ENCODE measurements around the gene CHST3.
"Not testable (repeated sequence)": the region's sequence is repeated elsewhere in the genome, so short reads cannot be mapped to it uniquely, and the experiment has no call there.

CHST3 gene

DNA sequence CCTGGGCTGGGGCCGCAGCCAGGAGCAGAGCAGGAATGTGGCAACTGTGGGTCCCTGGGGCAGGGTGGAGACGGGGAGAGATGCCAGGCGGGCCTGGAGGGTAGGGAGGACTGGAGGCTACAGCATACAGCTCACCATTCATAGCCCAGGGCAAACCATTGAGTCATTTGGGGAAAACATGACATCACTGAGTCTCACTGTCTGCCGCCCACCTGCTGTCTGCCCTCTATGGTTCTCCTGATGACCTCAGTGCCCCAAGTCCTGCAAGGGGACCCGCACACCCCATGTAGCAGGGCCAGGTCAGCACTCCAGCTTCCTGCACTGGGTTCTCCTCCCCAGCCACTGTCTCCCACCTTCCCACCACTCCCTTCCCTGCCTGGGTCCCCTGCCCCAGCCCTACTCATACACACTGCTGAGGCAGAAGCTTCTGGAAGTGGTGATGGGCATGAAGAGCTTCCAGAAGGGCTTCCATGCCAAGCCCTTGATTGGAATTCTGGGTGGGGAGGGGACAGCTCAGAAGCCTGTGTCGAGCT lies 10.4 kb downstream of the CHST3 start:
- no peak for DNase-seq

DNA sequence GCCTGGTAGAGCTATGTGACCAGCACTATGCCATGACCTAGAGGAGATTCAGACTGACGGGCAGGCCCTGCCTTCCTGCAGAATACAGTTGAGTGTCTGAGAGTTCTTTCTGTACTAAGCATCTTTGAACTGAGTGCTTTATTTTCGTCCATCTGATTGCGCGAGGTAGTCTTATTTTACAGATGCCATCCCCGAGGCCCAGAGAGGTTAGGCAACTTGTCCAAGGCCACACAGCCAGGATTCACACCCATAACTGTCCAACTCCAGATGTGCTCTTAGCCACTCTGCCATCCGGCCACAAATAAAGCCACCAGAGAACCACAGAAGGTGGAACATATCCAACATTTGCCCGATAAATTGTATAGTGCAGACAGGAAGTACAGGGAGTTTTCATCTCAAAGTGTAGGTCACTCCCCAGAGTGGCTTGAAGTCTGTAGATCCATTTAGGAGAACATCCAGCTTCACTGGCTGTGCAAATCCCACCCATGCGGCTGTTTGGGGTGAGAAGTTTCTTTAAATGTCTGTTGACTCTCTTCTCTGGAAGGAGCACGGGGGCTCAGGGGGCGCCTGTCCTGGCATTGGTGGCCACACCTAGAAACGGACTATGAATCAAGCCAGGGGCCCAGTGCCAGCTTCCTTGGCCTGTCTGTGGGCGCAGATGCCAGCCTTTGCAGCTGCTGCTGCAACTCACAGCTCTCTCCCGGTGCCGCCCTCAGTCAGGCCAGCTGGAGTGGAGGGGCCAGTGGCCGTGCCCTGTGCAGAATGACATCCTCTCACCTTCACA lies 11.1 kb downstream of the CHST3 start:
- no peak for DNase-seq

DNA sequence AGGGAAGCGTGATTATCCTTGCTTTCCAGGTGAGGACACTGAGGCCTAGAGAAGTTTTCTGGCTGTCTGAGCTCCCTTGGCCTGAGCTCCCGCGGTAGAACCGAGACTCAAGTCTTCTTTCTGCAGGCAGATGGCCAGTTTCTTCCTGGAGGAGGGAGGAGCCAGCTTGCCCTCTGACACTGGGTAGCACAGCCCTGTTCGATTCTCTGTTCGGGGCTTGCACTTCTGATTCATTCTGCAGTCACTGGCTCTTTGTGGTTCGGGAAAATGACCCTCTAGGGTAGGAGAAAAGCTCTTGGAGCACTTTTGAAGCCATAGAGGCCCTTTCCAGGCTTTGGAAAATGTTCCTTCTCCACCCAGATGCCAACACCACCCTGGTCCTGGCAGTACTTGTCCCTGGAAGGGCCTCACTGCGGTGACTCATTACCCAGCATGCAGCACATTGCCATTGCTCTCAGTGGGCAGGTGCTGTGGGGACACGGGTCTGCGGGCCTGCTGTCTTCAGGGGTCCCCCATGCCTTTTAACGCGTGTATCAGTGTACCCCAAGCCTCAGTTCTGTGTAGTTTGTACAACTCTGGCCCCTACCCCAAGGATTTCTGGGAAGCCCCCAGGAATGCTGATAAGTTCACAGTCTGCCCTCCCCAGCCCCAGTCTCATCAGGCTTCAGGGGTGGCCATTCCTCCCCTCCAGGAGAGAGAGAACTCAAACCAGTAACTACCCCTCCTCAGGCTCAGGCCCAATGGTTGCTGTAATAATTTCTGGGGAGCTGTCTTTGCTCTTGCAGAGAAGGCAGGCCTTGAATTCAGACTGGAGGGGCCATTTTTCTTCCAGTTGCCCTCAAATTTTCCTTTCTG lies 11.9 kb downstream of the CHST3 start:
- DNase-seq, result peak; percentile 7

DNA sequence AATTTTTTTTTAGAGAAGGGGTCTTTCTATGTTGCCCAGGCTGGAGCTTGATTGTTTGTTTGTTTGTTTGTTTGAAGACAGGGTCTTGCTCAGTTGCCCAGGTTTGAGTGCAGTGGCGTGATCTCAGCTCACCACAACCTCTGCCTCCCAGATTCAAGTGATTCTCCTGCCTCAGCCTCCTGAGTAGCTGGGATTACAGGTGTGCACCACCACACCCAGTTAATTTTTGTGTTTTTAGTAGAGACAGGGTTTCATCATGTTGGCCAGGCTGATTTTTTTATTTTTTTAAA lies 13.4 kb downstream of the CHST3 start:
- not testable (repeated sequence) for DNase-seq

DNA sequence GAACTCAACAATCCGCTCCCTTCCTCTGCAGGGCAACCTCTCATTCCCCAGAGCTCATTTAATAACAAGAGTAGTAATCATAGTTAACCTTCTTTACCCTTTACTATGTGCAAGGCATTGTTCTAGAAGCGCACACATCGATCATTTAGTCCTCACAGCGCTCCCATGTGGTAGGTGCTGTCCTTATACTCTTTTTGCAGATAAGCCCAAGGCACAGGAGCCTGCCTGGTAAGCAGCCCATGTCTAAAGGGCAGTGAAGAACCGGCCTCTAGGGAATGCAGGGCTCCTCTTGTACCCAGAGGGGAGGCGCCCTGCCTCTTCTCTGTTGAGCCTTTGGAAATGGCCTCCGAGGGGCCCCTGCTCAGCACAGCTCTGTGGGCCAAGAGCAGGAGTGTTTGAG lies 14.3 kb downstream of the CHST3 start:
- peak; percentile 39 for DNase-seq

DNA sequence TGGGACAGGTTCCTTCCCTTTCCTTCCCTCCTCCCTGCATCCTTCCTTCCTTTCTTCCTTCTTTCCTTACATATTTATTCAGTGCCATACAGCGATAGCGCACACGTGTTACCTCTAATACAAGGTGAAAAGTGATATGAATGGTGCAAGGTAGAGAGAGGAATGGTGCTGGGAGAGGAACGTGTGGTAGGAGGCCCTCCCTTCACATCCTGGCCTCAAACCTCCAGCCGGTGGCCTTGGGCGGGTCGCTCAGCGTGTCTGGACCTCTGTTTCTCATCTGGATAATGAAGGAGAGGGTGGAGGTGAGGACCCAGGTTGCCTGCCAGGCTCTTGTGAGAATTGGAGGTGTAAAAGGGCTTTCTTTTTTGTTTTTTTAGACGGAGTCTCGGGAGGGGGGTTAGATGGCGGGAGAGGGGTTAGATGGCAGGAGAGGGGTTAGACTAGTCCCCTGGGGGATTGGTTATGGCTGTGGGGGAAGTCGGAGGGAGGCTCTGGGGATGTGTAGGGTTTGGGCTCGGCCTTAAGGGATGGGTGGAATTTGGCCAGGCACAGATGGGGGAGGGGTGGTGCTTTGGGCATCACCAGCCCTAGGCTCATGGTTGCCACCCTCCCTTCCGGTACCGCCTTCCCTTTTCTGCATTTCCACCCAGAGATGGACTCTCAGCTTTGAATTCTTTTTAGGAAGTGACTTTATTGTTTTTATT lies 14.9 kb downstream of the CHST3 start:
- no peak for DNase-seq

DNA sequence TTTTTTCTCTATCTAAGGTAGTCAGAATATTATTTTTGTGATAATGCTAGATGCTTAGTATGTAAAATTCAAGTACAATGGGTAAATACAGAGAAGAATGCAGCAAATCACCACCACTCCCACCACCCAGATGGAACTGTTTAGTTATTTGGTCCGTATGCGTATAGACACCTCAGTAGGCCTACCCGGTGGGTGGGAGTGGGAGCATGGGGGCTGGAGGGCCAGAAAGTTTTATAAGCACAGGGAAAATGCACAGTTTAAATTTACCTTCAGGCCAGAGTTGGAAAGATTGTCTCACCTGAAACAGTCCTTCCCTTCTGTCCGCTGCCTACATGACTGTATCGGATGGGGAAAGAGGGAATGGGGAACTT lies 15.5 kb downstream of the CHST3 start:
- DNase-seq, result no peak

DNA sequence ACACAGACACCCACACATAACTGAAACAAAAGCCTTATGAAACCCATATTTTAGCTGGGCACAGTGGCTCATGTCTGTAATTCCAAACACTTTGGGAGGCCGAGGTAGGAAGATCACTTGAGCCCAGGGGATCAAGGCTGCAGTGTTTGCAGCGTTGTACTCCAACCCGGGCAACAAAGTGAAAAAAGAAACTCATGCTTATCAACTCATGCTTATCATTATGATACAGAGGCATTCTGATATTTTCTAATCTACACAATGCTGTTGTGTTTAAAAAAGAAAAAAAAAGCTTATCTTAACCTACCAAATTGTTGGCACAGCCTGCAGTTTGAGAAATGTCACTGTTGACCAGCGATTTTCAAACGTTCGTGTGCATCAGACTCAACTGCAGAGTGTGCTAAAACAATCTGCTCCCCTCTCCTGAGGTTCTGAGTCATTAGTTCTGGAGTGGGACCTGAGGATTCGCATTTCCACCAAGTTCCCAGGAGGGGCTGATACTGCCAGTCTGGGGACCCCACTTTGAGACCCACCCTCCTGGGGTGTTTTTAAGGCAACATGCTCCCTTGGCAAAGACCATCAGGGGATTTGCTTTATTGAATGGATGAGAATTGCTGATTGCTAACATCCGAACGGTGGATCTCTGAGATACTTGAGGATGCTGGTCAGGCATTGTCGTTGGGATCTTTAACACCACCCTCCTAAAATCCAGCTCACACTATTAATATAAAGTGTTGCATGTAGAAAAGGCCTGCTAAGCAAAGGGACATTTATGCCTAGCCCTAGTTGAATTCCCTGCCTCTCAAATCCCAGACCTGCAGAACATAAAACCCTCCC lies 16.2 kb downstream of the CHST3 start:
- DNase-seq, result no peak

DNA sequence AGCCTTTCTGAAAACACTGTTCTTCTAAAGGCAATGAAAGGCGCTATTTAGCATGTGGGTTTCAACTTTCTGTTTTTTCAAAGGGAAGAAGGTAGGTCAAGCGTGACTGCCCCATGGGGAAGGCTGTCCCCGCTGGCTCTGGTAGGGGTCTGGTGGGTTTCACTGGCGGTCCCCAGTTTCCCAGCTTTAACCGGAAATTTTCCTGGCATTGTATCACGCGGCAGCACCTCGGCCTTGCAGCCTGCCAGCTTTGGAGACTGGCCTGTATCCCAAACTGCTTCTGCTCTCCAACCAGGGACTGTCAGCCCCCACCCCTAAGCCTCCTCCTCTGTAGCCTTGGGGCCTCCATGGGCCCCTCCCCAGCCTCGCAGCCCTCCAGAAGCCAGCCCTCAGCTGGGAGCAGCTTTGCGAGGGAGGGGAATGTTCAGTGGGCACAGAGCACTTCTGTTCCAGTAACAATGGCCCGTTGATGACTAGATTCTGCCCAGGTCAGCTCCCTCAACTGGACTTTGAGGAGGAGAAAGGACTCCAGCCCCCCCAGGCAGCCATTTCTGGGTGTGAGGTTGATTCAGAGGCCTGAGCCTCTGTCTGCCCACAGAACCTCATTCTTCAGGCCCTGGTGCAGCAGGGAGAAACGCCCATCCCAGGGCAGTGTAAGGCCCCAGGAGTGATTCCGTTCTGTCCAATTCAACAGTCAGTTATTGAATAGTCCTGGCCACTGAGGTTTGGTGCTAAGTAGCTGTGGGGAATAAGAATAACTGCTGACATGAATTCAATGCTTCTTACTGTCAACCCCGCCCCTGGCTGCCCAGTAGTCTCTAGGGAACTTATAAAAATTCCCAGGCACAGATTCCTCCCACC lies 17.1 kb downstream of the CHST3 start:
- peak; percentile 15 for DNase-seq

DNA sequence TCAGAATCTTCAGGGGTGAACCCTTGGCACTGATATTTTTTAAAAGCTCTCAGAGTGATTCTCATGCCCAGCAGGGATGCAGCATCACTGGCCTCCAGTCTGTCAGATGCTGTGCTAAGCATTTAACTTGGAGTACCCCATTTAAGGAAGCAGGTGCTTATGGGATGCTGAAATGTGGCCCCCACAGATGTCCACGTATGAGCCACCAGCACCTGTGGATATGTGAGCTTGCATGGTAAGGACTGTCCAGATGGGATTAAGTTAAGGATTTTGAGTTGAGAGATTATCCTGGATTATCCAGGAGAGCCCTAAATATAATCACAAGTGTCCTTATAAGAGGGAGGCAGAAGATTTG lies 17.7 kb downstream of the CHST3 start:
- peak; percentile 89 for DNase-seq

DNA sequence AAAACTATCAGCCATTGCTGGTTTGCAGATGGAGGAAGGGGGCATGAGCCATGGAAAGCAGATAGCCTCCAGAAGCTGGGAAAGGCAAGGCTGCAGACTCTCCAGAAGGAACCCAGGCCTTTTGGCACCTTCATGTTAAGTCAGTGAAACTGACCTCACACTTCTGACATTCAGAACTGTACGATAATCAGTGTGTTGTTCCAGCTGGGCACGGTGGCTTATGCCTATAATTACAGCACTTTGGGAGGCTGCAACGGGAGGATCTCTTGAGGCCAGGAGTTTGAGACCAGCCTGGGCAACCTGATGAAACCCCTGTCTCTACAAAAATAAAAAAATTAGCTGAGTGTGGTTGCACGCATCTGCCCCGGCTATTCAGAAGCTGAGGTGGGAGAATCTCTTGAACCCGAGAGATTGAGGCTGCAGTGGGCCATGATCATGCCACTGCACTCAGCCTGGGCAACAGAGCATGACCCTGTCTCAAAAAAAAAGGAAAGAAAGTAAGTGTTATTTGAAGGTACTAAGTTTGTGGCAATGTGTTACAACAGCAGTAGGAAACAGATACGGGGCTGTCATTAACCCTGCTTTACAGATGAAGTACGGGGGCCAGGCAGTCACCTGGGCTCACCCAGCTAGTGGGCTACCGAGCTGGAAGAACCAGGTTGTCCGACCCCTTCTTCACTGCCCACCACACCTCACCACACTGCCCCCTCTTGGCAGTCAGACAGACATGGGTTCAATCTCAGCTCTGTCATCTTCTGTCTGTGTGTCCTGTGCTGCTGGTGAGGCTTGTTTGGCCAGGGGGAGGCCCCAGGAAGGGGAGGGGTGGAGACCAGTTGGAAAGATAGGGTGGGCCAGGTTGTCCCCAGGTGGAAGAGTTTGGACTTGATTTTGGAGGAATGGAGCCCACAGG lies 18.3 kb downstream of the CHST3 start:
- no peak for DNase-seq

DNA sequence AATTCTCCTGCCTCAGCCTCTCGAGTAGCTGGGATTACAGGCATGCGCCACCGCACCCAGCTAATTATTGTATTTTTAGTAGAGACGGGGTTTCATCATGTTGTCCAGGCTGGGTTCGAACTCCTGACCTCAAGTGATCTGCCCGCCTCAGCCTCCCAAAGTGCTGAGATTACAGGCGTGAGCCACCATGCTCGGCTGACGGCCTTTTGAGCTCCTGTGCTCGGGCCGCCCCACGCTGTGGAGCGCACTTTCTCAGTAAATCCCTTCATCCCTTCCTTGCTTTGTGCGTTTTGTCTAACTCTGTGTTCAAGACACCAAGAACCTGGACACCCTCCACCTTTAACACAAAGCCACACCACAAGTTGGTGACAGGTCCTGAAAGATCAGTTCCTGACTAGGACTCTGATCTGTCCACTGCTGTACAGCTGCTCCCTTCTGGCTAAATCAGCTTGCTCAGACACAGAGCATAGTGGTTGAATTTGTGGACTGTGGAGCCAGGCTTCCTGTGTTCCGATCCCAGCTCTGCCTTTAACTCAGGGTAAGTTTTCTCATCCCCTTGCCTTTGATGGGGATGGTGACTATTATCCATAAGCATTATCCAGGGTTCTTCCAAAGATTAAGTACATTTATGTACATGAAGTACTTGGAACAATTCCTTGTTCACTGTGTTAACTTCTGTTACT lies 20.1 kb downstream of the CHST3 start:
- DNase-seq, result peak; percentile 8

DNA sequence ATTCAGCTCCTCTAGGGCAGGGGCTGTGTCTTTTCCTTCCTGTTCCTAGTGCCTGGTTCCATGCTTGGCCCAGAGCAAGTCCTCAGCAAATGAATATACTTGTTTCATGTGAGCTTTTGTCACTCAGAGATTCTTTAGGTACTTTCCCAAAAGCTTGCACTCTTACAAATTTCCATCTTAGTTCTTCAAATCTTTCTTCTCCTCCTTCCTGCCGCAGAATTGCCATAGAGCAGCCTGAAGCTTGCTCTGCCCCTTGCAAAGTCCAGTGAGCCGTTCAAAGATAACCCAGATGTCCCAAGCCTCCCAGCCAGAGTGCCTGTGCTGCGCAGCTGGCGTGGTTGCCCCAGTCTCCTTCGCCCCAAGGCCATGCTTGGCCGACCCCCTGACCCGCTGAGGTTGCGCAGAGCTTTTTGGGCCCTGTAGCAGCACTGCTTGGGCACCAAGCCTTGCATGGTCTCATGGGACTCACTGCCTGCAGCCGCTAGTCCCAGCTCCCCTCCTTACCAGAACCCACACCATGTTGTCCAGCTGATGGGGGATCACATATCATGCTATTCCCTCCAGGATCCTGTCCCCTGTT lies 20.7 kb downstream of the CHST3 start:
- no peak for DNase-seq

DNA sequence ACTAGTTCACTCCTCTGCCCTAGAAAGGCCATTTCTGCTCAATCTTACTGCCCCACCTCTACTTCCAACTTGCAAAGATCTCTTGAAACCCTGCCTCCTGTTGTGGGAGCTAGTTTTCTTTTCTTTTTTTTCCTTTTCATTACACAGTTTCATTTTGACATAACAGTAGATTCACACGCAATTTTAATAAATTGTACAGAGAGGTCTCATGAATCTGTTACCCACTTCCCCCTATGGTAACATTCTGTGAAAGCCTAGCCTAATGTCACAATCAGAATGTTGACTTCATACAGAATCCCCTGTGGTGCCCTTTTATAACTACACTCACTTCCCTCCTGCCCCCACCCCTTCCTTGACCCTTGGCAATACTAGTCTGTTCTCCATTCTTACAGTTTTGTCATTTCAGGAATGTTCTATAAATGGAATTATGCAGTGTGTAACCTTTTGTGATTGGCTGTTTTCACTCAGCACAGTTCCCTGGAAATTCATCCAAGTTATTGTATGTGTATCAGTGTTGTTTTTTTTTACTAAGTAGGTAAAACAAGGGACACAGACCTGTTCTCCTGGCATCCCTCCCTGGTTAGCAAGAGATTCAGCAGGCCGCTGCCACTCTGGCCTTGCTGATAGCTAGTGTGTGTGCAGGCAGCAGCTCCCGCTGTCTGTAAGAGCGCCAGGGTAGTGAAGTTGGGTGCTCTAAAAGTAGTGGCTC lies 21.5 kb downstream of the CHST3 start:
- no peak for DNase-seq

DNA sequence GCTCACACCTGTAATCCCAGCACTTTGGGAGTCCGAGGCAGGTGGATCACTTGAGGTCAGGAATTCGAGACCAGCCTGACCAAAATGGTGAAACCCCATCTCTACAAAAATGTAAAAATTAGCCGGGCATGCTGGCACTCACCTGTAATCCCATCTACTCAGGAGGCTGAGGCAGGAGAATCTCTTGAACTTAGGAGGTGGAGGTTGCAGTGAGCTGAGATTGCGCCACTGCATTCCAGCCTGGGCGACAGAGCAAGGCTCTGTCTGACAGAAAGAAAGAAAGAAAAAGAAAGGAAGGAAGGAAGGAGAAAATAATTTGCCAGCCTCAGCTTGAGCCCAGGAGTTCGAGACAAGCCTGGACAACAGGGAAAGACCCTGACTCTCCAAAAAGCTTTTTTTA lies 24.7 kb downstream of the CHST3 start:
- not testable (repeated sequence) for DNase-seq

DNA sequence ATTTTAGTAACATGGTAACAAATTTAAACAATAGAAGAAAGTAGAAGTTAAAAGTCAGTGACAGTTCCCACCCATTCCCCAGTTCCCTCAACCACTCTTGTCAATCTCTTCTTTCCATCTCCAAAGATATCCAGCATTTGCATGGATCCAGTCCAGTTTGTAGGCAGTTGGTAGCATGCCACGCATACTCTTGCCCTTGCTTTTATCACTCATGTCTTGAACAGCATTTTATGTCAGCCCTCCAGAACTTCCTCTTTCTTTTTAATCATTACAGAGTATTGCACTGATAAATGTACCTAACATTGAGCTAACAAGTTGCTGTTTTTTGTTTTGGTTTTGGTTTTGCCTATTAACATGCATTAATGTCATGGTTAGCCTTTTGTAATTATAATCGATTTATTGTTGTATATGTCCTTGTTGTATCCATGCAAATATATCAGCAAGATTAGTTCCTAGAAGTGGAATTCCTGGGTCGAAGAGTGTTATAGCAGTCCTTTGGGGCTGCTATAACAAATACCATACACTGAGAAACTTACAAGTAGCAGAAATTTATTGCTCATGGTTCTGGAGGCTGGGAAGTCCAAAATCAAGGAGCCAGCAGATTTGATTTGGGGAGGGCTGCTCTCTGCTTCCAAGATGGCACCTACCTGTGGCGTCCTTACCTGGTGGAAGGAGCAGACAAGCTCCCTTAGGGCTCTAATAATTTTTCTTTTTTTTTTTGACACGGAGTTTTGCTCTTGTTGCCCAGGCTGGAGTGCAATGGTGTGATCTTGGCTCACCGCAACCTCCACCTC lies 25.7 kb downstream of the CHST3 start:
- no peak for DNase-seq

DNA sequence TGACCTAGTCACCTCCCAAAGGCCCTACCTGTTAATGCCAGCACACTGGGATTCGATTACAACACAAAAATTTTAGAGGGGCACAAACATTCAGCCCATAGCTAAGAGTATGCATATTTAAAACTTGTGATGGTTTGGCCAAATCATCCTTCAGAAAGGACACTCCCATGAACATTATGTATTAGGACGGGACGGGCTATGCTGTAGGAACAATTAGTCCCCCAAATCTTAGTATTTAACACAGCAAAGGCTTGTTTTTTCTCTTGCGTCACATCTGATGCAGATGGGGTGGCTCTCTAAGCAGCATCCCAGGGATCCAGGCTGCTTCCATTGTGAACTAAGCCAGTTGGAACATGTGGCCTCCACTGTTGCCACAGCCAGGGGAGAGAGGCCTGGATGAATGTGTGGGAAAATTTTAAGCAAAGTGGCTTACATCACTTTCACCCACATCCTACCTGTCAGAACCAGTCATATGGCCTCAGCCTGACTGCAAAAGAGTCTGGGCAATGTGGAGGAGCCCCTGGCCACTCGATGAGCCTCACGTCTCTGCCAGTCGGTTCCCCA lies 26.6 kb downstream of the CHST3 start:
- DNase-seq, result no peak

DNA sequence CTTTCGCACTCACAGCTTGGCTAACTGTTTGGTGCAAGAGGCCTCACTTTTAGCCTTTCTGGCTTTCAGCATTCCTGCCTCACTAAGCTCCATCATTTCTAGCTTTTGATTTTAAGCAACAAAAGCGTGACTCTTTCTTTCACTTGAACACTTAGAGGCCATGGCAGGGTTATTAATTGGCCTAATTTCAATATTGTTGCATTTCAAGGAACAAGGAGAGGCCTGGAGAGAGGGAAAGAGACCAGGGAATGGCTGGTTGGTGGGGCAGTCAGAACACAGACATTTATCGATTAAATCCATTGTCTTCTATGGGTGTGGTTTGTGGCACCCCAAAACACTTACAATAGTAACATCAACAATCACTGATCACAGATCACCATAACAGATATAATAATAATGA lies 31.3 kb downstream of the CHST3 start:
- DNase-seq, result no peak
